NCI-H2081 (cell line): Measurements from ENCODE around the gene CKS1B.

Experiments
- DNase-seq, 2 experiments: peaks; one replicate each; lab custom pipeline; 2025; lab: John Stamatoyannopoulos, UW

Gene CKS1B

GRCh38 chr1:154974102-154974807 is at the start of gene CKS1B:
CKS1B (plus strand) TSS chr1:154974681; CDS start chr1:154974746, 65 bp downstream.
- peak; percentile 100 for DNase-seq

- no peak for DNase-seq
These were observed 48.9 kb upstream of the CKS1B start for GRCh38 chr1:154925335-154926170.

GRCh38 chr1:154926201-154926600 is 48.3 kb upstream of the CKS1B start:
- DNase-seq, result no peak

GRCh38 chr1:154931940-154932487 is 42.5 kb upstream of the CKS1B start:
- no peak for DNase-seq

- DNase-seq, result no peak
These were observed 40.0 kb upstream of the CKS1B start for GRCh38 chr1:154934358-154934948.

- no peak for DNase-seq
These were observed 38.5 kb upstream of the CKS1B start for GRCh38 chr1:154935749-154936554.

GRCh38 chr1:154936555-154937084 is 37.9 kb upstream of the CKS1B start, which contains the start of gene PMVK:
PMVK (minus strand) TSS chr1:154936719; CDS start chr1:154936685, 34 bp downstream.
- peak; percentile 96 to 97 for DNase-seq

GRCh38 chr1:154937085-154937987 is 37.1 kb upstream of the CKS1B start:
- peak; percentile 91 to 94 for DNase-seq

- no peak for DNase-seq
These were observed 36.5 kb upstream of the CKS1B start for GRCh38 chr1:154937988-154938386.

GRCh38 chr1:154938604-154939399 is 35.7 kb upstream of the CKS1B start:
- no peak for DNase-seq

- no peak for DNase-seq
These were observed 34.3 kb upstream of the CKS1B start for GRCh38 chr1:154940213-154940560.

- DNase-seq, result no peak
These were observed 33.8 kb upstream of the CKS1B start for GRCh38 chr1:154940651-154941194.

GRCh38 chr1:154941333-154942013 is 33.0 kb upstream of the CKS1B start:
- no peak for DNase-seq

- peak; percentile 47 to 64 for DNase-seq
These were observed 30.7 kb upstream of the CKS1B start for GRCh38 chr1:154943649-154944400.

- no peak for DNase-seq
These were observed 29.9 kb upstream of the CKS1B start for GRCh38 chr1:154944401-154945159.

GRCh38 chr1:154945160-154945961 is 29.1 kb upstream of the CKS1B start:
- DNase-seq, result no peak
